ENCODE measurements around the gene PNKD.

PNKD gene

DNA sequence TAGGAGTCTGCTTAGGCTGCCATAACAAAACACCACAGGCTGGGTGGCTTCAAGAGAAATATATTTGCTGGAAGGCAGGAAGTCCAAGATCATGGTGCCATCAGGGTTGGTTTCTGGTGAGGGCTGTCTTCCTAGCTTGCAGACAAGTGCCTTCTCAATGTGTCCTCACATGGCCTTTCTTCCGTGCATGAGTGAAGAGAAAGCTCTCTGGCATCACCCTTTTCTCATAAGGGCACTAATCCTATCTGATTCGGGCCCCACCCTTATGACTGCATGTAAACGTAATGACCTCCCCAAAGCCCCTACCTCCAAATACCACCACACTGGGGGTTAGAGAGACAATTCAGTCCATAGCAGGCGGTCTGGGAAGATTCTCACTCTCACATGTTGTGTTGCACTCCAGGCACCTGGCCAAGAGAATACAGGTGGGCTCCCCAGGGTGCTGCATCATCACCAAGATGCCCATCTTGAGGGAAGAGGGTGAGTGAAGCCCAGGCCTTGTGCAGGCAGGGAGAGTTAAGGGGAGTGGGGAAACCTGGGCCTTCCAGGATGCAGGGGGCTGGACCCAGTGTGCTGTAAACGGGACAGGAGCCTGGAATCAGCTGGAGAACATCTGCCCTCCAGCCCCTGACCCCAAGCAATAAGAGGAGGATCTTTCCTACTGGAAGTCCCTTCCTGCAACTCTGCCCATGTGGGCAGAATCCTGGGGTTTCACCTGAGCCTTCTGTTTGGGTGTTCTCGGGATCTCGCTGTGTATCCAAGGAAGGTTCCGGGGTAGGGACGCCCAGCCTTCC lies 96.5 kb downstream of the PNKD start:
- no peaks in the 10 kb centered on the region for H3K9me3 Mint-ChIP-seq (ENCODE audit: low read depth)
- H3K36me3 Mint-ChIP-seq: no peaks in the 10 kb centered on the region
- no peaks in the 10 kb centered on the region for H3K27me3 Mint-ChIP-seq
- H3K4me1 Mint-ChIP-seq (ENCODE audit: low read depth): peaks cover 25% of the 10 kb centered on the region
- peak overlapping the region; percentile 68 for H3K4me3 Mint-ChIP-seq
- no peak overlapping the region for H3K27ac Mint-ChIP-seq

DNA sequence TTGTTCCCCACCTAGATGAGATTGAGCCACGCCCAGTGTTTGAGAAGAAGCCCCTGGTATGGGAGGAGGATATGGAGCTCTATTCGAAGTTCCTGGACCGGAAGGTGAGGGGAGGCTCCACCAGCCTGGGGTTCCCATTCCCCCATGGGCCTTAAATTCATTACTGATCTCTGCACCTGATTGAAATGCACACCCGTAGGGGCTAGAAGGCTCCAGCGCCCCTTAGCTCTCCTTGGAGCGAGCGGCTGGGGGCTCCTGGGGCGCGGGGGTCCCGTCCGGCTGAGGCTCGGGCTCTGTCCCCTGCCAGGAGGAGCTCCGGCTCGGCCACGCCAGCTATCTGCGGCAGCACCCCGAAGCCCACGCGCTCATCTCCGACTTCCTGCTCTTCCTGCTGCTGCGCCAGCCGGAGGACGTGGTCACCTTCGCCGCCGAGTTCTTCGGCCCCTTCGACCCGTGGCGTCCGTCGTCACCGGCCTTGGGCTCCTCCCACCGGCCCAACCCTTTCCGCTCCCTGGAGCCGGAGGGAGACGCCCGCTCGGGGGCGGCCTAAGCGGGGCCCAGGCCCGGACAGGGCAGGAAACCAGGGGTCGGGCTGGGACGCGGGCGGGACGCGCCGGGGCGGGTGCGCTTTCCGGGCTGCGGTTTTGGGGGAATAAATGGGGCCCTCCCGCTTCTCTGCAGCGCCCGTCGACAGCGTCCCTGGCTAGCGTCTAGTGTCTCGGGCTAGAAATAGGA lies 97.3 kb downstream of the PNKD start:
- Mint-ChIP-seq H3K27me3 (no peaks in the 10 kb centered on the region), H3K36me3 (no peaks in the 10 kb centered on the region), H3K4me3 (peak overlapping the region; percentile 68), H3K27ac (no peak overlapping the region), H3K9me3 (ENCODE audit: low read depth) (no peaks in the 10 kb centered on the region), H3K4me1 (ENCODE audit: low read depth) (peaks cover 25% of the 10 kb centered on the region)

- no peaks in the 10 kb centered on the region for H3K36me3 Mint-ChIP-seq
Measured at GRCh38 chr2:218368150-218368528, 97.8 kb downstream of the PNKD start.

DNA sequence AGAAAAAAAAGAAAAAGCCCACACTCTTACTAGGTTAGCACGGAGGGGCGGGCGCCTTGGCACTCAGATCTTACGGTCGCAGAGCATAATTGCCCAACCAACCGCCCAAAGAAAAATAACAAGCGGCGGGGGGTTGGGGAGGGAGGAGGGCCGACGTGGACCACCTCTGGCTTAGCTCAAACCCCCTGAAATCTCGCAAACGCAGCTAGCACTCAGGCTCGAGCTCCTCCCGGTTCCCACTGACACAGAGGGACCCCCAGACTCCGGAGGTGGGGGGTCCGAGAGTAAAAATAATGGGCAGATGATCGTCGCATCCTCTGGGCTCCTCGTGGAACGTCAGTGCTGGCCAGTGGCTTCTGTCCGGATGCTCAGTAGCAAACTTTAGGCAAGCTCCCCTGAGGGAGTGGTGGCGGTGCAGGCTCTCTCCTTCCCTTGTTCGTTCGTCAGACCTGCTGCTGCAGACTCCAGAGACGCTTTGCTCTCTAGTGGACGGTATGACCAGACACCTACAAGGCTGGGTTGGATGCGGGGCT lies 98.4 kb downstream of the PNKD start:
- peaks cover 25% of the 10 kb centered on the region for H3K4me1 Mint-ChIP-seq (ENCODE audit: low read depth)
- no peaks in the 10 kb centered on the region for H3K27me3 Mint-ChIP-seq
- no peaks in the 10 kb centered on the region for H3K36me3 Mint-ChIP-seq
- H3K4me3 Mint-ChIP-seq: peak overlapping the region; percentile 44
- no peak overlapping the region for H3K27ac Mint-ChIP-seq
- H3K9me3 Mint-ChIP-seq (ENCODE audit: low read depth): no peaks in the 10 kb centered on the region

More at GRCh38 chr2:218368150-218368528, 97.8 kb downstream of the PNKD start:
- Mint-ChIP-seq H3K27ac (no peak overlapping the region), H3K27me3 (no peaks in the 10 kb centered on the region), H3K4me3 (peak overlapping the region; percentile 61), H3K9me3 (ENCODE audit: low read depth) (no peaks in the 10 kb centered on the region), H3K4me1 (ENCODE audit: low read depth) (peaks cover 25% of the 10 kb centered on the region)

DNA sequence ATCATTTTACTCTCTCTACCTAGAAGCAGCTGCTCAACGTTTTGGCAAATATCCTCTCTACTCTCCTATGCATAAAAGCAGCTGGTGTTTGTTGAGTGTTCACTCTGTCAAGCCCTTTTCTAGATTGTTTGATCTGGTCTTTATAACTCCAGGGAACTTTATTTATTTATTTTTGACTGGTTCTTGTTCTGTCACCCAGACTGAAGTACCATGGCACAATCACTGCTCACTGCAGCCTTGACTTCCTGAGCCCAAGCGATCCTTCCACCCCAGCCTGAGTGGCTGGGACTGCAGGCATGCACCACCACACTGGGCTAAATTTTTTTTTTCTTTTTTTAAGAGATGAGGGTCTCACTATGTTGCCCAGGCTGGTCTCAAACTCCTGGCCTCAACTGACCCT lies 99.0 kb downstream of the PNKD start:
- no peak overlapping the region for H3K27ac Mint-ChIP-seq
- no peaks in the 10 kb centered on the region for H3K27me3 Mint-ChIP-seq
- H3K4me1 Mint-ChIP-seq (ENCODE audit: low read depth): peaks cover 25% of the 10 kb centered on the region
- peak overlapping the region; percentile 51 for H3K4me3 Mint-ChIP-seq
- H3K9me3 Mint-ChIP-seq (ENCODE audit: low read depth): no peaks in the 10 kb centered on the region
- no peaks in the 10 kb centered on the region for H3K36me3 Mint-ChIP-seq

DNA sequence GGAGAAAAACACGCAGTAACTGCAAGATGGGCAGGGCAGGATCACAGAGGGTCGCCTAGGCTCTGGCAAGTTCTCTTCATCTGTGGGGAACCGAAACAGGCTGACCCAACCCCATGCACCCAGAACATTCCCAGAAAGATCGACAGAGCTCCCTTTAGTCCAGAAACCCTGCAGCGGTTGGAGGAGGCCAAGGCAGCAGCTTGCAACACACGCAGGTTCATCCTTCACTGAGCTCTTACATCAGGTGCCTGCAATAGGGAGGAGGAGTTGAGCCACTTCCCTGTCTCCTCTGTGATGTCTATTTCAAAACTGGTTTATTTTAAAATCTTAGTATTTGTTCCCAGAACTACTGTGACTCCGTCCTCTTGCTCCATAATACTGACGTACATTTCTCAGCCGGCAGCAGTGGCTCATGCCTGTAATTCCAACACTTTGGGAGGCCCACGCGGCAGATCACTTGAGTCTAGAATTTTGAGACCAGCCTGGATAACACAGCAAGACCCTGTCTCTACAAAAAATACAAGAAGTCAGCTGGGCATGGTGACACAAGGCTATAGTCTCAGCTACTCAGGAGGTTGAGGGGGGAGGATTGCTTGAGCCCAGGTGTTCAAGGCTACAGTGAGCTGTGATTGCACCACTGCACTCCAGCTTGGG lies 100.2 kb downstream of the PNKD start:
- Mint-ChIP-seq H3K36me3 (no peaks in the 10 kb centered on the region), H3K9me3 (ENCODE audit: low read depth) (no peaks in the 10 kb centered on the region), H3K27ac (no peak overlapping the region), H3K4me1 (ENCODE audit: low read depth) (peaks cover 26% of the 10 kb centered on the region), H3K27me3 (no peaks in the 10 kb centered on the region), H3K4me3 (no peak overlapping the region)

DNA sequence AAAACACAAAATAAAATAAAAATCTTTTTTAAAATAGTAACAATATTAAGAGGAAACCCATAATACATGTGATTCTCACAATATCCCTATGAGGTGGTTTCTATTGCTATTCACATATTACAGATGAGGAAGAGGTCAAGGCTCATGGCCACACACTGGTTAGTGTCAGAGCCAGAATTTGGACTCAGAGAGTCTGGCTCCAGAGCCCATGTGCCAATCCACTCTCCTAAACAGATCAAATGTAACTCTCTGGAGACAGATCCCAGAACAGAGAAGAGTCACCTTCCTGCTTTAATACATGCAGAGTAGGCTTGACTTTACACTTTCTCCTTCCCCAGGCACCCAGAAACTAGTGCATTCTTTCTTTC lies 101.6 kb downstream of the PNKD start:
- Mint-ChIP-seq H3K9me3 (ENCODE audit: low read depth) (no peaks in the 10 kb centered on the region), H3K4me3 (no peak overlapping the region), H3K36me3 (no peaks in the 10 kb centered on the region), H3K27ac (no peak overlapping the region), H3K4me1 (ENCODE audit: low read depth) (peaks cover 23% of the 10 kb centered on the region), H3K27me3 (no peaks in the 10 kb centered on the region)

DNA sequence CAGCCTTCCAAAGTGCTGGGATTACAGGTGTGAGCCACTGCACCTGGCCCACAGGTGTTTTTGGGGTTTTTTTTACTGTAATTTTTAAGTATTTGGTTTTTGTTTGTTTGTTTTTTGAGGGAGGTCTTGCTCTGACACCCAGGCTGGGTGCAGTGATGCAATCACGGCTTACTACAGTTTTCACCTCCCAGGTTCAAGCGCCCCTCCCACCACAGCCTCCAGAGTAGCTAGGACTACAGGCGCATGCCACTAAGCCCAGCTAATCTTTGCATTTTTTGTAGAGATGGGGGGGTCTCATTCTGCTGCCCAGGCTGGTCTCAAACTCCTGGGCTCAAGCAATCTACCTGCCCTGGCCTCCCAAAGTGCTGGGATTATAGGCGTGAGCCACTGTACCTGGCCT lies 104.5 kb downstream of the PNKD start:
- Mint-ChIP-seq H3K4me3 (no peak overlapping the region), H3K27me3 (no peaks in the 10 kb centered on the region), H3K9me3 (ENCODE audit: low read depth) (no peaks in the 10 kb centered on the region), H3K36me3 (no peaks in the 10 kb centered on the region), H3K27ac (no peak overlapping the region), H3K4me1 (ENCODE audit: low read depth) (peaks cover 12% of the 10 kb centered on the region)

DNA sequence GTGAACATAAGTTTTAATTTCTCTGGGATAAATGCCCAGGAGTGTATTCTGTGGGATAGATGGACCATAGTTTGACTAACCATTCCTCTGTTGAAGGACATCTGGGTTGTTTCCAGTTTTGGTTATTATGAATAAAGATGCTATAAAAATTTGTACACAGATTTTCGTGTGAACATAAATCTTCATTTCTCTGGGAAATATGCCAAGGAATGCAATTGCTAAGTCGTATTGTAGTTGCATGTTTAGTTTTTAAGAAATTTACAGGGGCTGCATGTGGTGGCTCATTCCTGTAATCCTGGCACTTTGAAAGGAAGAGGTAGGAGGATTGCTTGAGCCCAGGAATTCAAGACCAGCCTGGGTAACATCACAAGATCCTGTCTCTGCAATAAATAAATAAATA lies 104.9 kb downstream of the PNKD start:
- Mint-ChIP-seq H3K27me3 (no peaks in the 10 kb centered on the region), H3K36me3 (no peaks in the 10 kb centered on the region), H3K9me3 (ENCODE audit: low read depth) (no peaks in the 10 kb centered on the region), H3K4me3 (no peak overlapping the region), H3K27ac (no peak overlapping the region), H3K4me1 (ENCODE audit: low read depth) (peaks cover 8% of the 10 kb centered on the region)

- Mint-ChIP-seq H3K27ac (no peak overlapping the region), H3K9me3 (ENCODE audit: low read depth) (no peaks in the 10 kb centered on the region), H3K4me1 (ENCODE audit: low read depth) (peaks cover 6% of the 10 kb centered on the region), H3K27me3 (no peaks in the 10 kb centered on the region), H3K36me3 (no peaks in the 10 kb centered on the region), H3K4me3 (no peak overlapping the region)
Measured at GRCh38 chr2:218378053-218378452, 107.7 kb downstream of the PNKD start.

- no peaks in the 10 kb centered on the region for H3K27me3 Mint-ChIP-seq
- H3K4me3 Mint-ChIP-seq: no peak within 1 kb of the TSS
- no peaks in the 10 kb centered on the region for H3K9me3 Mint-ChIP-seq (ENCODE audit: low read depth)
- no peak within 1 kb of the TSS for H3K27ac Mint-ChIP-seq
- peaks cover 5% of the 10 kb centered on the region for H3K4me1 Mint-ChIP-seq (ENCODE audit: low read depth)
- no peaks in the 10 kb centered on the region for H3K36me3 Mint-ChIP-seq
Measured at GRCh38 chr2:218381916-218382366, 111.6 kb downstream of the PNKD start, which contains the start of gene SLC11A1. TSS of gene SLC11A1 (plus strand) at chr2:218382273. CDS start at chr2:218382369, 96 bp downstream.

- no peaks in the 10 kb centered on the region for H3K9me3 Mint-ChIP-seq (ENCODE audit: low read depth)
- H3K4me3 Mint-ChIP-seq: no peak overlapping the region
- H3K27ac Mint-ChIP-seq: no peak overlapping the region
- H3K36me3 Mint-ChIP-seq: no peaks in the 10 kb centered on the region
- no peaks in the 10 kb centered on the region for H3K27me3 Mint-ChIP-seq
- H3K4me1 Mint-ChIP-seq (ENCODE audit: low read depth): peaks cover 7% of the 10 kb centered on the region
Measured at GRCh38 chr2:218382785-218383184, 112.5 kb downstream of the PNKD start.

DNA sequence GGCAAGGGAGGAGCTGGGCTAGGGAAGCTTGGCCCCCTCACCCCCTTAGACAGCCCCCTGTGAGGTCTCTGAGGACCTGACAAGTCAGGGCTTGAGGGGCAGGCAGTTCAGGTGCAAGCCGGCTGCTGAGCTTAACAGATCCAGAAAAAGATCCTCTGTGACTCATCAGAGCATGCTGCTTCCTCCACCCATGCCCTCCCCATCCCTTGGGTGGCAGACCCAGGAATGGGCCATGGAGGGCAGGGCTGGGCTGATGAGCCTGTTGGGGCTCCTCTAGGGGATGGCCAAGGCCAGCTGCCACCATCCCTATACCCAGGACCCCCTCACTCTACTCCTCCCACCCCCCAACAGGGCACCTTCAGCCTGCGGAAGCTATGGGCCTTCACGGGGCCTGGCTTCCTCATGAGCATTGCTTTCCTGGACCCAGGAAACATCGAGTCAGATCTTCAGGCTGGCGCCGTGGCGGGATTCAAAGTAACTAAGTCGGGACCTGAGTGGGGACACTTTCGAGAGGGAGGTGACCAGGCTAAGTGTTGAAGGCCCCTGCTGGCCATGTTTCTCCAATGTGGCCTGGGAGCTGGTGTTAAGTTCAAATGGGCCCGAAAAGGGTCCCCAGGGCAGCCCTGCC lies 113.7 kb downstream of the PNKD start:
- Mint-ChIP-seq H3K4me3 (no peak overlapping the region), H3K27me3 (no peaks in the 10 kb centered on the region), H3K4me1 (ENCODE audit: low read depth) (peaks cover 5% of the 10 kb centered on the region)

GRCh38 chr2:218384975-218385374 lies 114.7 kb downstream of the PNKD start:
- Mint-ChIP-seq H3K9me3 (ENCODE audit: low read depth) (no peaks in the 10 kb centered on the region), H3K27ac (no peak overlapping the region), H3K27me3 (no peaks in the 10 kb centered on the region), H3K4me1 (ENCODE audit: low read depth) (peaks cover 5% of the 10 kb centered on the region), H3K4me3 (no peak overlapping the region), H3K36me3 (no peaks in the 10 kb centered on the region)

More for the DNA sequence above, 113.7 kb downstream of the PNKD start:
- no peaks in the 10 kb centered on the region for H3K36me3 Mint-ChIP-seq
- no peaks in the 10 kb centered on the region for H3K9me3 Mint-ChIP-seq (ENCODE audit: low read depth)
- H3K27ac Mint-ChIP-seq: no peak overlapping the region

All from activated naive CD8-positive, alpha-beta T cell (primary cell).